ENCODE measurements around the gene RNF180. TPM values are rescaled to one million over a fixed set of nuclear protein-coding genes. Genes with fewer than 3 reads are reported as not detected.

RNF180 gene
- total RNA-seq, 1 donor from 2014 or later: 11.2 TPM

- no peak for DNase-seq (ENCODE audit: low spot score, unreplicated experiment)
- Mint-ChIP-seq H3K9me3 (ENCODE audit: low read depth) (peaks cover 16% of the 10 kb centered on the region), H3K27me3 (no peaks in the 10 kb centered on the region), H3K27ac (no peak overlapping the region), H3K36me3 (ENCODE audit: insufficient read depth) (peaks cover 2% of the 10 kb centered on the region), H3K4me1 (ENCODE audit: low read depth) (no peaks in the 10 kb centered on the region), H3K4me3 (ENCODE audit: low read depth) (no peak overlapping the region)
- TF ChIP-seq, protein P1, sequence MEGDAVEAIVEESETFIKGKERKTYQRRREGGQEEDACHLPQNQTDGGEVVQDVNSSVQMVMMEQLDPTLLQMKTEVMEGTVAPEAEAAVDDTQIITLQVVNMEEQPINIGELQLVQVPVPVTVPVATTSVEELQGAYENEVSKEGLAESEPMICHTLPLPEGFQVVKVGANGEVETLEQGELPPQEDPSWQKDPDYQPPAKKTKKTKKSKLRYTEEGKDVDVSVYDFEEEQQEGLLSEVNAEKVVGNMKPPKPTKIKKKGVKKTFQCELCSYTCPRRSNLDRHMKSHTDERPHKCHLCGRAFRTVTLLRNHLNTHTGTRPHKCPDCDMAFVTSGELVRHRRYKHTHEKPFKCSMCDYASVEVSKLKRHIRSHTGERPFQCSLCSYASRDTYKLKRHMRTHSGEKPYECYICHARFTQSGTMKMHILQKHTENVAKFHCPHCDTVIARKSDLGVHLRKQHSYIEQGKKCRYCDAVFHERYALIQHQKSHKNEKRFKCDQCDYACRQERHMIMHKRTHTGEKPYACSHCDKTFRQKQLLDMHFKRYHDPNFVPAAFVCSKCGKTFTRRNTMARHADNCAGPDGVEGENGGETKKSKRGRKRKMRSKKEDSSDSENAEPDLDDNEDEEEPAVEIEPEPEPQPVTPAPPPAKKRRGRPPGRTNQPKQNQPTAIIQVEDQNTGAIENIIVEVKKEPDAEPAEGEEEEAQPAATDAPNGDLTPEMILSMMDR (IDR thresholded peaks at IDR 0.05; ENCODE audit: unreplicated experiment): no peak
Observed at GRCh38 chr5:64292611-64293215, 127.1 kb downstream of the RNF180 start.

DNA sequence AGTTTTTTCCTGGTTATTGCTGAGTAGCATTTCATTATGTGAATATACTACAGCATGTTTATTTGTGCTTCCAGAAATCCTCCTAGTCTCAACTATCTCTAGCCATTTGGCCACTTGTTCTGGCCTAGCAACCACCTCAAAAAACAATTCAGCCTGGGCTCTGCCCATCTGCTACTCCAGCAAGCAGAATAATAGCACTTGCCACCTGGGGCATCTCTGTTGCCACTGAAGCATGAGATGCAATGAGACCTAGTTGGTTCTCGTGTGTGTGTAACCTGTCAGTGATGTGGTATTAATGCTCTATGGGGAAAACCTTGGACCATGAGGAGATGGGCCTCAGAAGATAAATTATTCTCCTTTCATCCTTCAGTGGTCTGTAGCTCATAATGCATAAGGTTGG, 129.5 kb downstream of the RNF180 start:
- TF ChIP-seq, protein P1 (IDR thresholded peaks at IDR 0.05; ENCODE audit: unreplicated experiment): no peak
- H3K27me3 Mint-ChIP-seq: no peaks in the 10 kb centered on the region
- H3K36me3 Mint-ChIP-seq (ENCODE audit: insufficient read depth): peaks cover 2% of the 10 kb centered on the region
- H3K4me3 Mint-ChIP-seq (ENCODE audit: low read depth): no peak overlapping the region
- no peak for DNase-seq (ENCODE audit: low spot score, unreplicated experiment)
- no peak overlapping the region for H3K27ac Mint-ChIP-seq
- peaks cover 6% of the 10 kb centered on the region for H3K9me3 Mint-ChIP-seq (ENCODE audit: low read depth)
- peaks cover 2% of the 10 kb centered on the region for H3K4me1 Mint-ChIP-seq (ENCODE audit: low read depth)

DNA sequence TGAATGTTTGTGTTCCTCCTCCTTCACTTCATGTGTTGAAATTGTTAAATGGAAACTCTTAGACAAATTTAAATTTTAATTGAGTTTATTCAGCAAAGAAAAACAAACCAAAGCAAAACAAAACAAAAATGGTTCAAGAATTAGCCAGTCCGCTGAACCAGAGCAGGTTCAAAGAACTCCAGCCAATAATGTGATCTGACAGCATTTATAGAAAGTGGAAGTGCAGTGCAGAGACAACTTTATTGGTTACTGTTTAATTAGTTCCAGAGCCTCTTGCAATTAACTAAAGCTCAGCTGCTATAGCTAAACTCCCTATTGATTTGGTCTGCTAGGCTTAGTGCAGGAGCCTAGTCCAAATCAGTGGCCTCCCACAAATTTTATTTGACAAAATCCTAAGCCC, 132.9 kb downstream of the RNF180 start:
- no peak for DNase-seq (ENCODE audit: low spot score, unreplicated experiment)
- peaks cover 2% of the 10 kb centered on the region for H3K4me1 Mint-ChIP-seq (ENCODE audit: low read depth)
- TF ChIP-seq, protein P1 (IDR thresholded peaks at IDR 0.05; ENCODE audit: unreplicated experiment): no peak
- no peaks in the 10 kb centered on the region for H3K9me3 Mint-ChIP-seq (ENCODE audit: low read depth)
- no peaks in the 10 kb centered on the region for H3K36me3 Mint-ChIP-seq (ENCODE audit: insufficient read depth)
- H3K27me3 Mint-ChIP-seq: no peaks in the 10 kb centered on the region
- H3K4me3 Mint-ChIP-seq (ENCODE audit: low read depth): no peak overlapping the region
- no peak overlapping the region for H3K27ac Mint-ChIP-seq

DNA sequence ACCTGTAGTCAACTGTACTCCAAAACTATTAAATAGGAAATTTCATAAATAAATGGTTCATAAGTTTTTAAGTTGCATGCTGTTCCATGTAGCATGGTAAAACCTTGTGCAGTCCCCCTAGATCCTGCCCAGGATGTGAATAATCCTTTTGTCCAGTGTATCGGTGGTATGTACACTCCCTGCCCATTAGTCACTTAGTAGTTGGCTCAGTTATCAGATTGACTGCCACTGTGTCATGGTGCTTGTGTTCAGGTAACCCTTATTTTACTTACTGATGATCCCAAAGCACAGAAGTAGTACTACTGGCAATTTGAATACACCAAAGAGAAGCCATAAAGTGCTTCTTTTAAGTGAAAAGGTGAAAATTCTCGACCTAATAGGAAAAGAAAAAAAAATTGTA, 134.2 kb downstream of the RNF180 start:
- TF ChIP-seq, protein P1 (IDR thresholded peaks at IDR 0.05; ENCODE audit: unreplicated experiment): no peak
- no peaks in the 10 kb centered on the region for H3K36me3 Mint-ChIP-seq (ENCODE audit: insufficient read depth)
- no peak overlapping the region for H3K4me3 Mint-ChIP-seq (ENCODE audit: low read depth)
- peaks cover 2% of the 10 kb centered on the region for H3K4me1 Mint-ChIP-seq (ENCODE audit: low read depth)
- H3K27ac Mint-ChIP-seq: no peak overlapping the region
- H3K9me3 Mint-ChIP-seq (ENCODE audit: low read depth): no peaks in the 10 kb centered on the region
- H3K27me3 Mint-ChIP-seq: no peaks in the 10 kb centered on the region
- DNase-seq (ENCODE audit: low spot score, unreplicated experiment): no peak

DNA sequence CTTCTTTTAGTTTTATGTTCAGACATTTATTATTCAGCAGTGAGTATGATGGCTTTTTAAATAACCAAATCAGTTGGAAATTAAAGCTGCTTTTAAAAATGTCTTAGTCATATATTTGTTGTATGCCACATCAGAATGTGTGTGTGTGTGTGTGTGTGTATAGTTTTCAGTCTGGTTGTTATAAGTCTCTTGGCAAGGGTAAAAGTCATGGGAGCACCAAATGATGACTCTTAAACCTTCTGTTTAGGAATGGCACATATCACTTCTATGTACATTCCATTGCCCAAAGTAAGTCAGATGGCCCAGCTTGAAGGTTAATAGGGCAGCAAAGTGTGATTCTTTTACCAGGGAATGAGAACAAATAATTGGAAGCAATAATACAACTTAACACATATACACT, 135.9 kb downstream of the RNF180 start:
- Mint-ChIP-seq H3K4me3 (ENCODE audit: low read depth) (no peak overlapping the region), H3K27ac (no peak overlapping the region), H3K27me3 (no peaks in the 10 kb centered on the region), H3K9me3 (ENCODE audit: low read depth) (no peaks in the 10 kb centered on the region), H3K36me3 (ENCODE audit: insufficient read depth) (no peaks in the 10 kb centered on the region), H3K4me1 (ENCODE audit: low read depth) (peaks cover 2% of the 10 kb centered on the region)
- DNase-seq (ENCODE audit: low spot score, unreplicated experiment): no peak
- TF ChIP-seq, protein P1 (IDR thresholded peaks at IDR 0.05; ENCODE audit: unreplicated experiment): no peak

All from progenitor cell of endocrine pancreas (in vitro differentiated cells).